Activated CD4-positive, alpha-beta T cell treated with anti-CD3 and anti-CD28 coated beads for 4 hours (primary cell): Measurements from ENCODE around the gene SLFN12L.
A peak's percentile ranks its signal among the peaks of the same experiment; 100 is the strongest.
"Not testable (repeated sequence)": the region's sequence is repeated elsewhere in the genome, so short reads cannot be mapped to it uniquely, and the experiment has no call there.

Source experiments
- DNase-seq, 2 donors: peaks; one replicate each; pipeline ENCODE4 v3.0.0-alpha.2; 2020

SLFN12L gene

GRCh38 chr17:35537601-35538141, at the start of gene SLFN12L:
TSS of gene SLFN12L (minus strand) at chr17:35537678. CDS start at chr17:35522364, 15,314 bp downstream.
- DNase-seq: peak; percentile 33 to 39

- no peak for DNase-seq
Measured at GRCh38 chr17:35586569-35587073, 49.1 kb upstream of the SLFN12L start.

GRCh38 chr17:35584061-35584460, 46.6 kb upstream of the SLFN12L start:
- no peak for DNase-seq

GRCh38 chr17:35578929-35579432, 41.5 kb upstream of the SLFN12L start:
- no peak for DNase-seq

- peak; percentile 82 to 87 for DNase-seq
Measured at GRCh38 chr17:35578197-35578928, 40.9 kb upstream of the SLFN12L start, which contains the start of gene PEX12. TSS of gene PEX12 (minus strand) at chr17:35578571. CDS start at chr17:35578021, 550 bp downstream.

GRCh38 chr17:35577830-35578196, 40.3 kb upstream of the SLFN12L start:
- peak in 1 of 2 donors; percentile 8 for DNase-seq

GRCh38 chr17:35575759-35576158, 38.3 kb upstream of the SLFN12L start:
- DNase-seq: no peak

- DNase-seq: no peak
Measured at GRCh38 chr17:35569405-35569804, 31.9 kb upstream of the SLFN12L start.

- peak; percentile 44 to 53 for DNase-seq
Measured at GRCh38 chr17:35568561-35568960, 31.1 kb upstream of the SLFN12L start.

GRCh38 chr17:35566968-35567367, 29.5 kb upstream of the SLFN12L start:
- DNase-seq: no peak

GRCh38 chr17:35563181-35563580, 25.7 kb upstream of the SLFN12L start:
- DNase-seq: not testable (repeated sequence)

GRCh38 chr17:35560703-35561102, 23.2 kb upstream of the SLFN12L start, which contains the start of gene SLFN14:
TSS of gene SLFN14 (minus strand) at chr17:35560819. CDS start at chr17:35558062, 2,757 bp downstream.
- DNase-seq: no peak

- DNase-seq: no peak
Measured at GRCh38 chr17:35559495-35560210, 22.2 kb upstream of the SLFN12L start.

GRCh38 chr17:35557353-35557752, 19.9 kb upstream of the SLFN12L start:
- DNase-seq: no peak

GRCh38 chr17:35555691-35556090, 18.2 kb upstream of the SLFN12L start:
- DNase-seq: no peak

GRCh38 chr17:35554668-35555067, 17.2 kb upstream of the SLFN12L start:
- DNase-seq: no peak

- DNase-seq: no peak
Measured at GRCh38 chr17:35553310-35553709, 15.8 kb upstream of the SLFN12L start.

- DNase-seq: no peak
Measured at GRCh38 chr17:35548978-35549377, 11.5 kb upstream of the SLFN12L start.

- DNase-seq: no peak
Measured at GRCh38 chr17:35548208-35548810, 10.8 kb upstream of the SLFN12L start.

- DNase-seq: no peak
Measured at GRCh38 chr17:35546487-35546886, 9.0 kb upstream of the SLFN12L start.

GRCh38 chr17:35545150-35545549, 7.7 kb upstream of the SLFN12L start:
- DNase-seq: no peak

GRCh38 chr17:35543856-35544255, 6.4 kb upstream of the SLFN12L start:
- no peak for DNase-seq

GRCh38 chr17:35542990-35543389, 5.5 kb upstream of the SLFN12L start:
- DNase-seq: no peak
